HG02970 (cell line): ENCODE data around the gene MVB12B.
"Not testable (repeated sequence)": the region's sequence is repeated elsewhere in the genome, so short reads cannot be mapped to it uniquely, and the experiment has no call there.

Experiments used
- ATAC-seq: cut with Tn5 transposase; IDR thresholded peaks from one replicate; pipeline ENCODE4 v1.9.1; 2021; ENCODE audit warnings: mild to moderate bottlenecking, moderate library complexity, moderate number of reproducible peaks; ENCODE audit not compliant: unreplicated experiment, low FRiP score

MVB12B gene

GRCh38 chr9:126463426-126463825 lies 136.8 kb downstream of the MVB12B start:
- no peak for ATAC-seq

GRCh38 chr9:126464694-126465441 lies 138.2 kb downstream of the MVB12B start:
- ATAC-seq, result no peak

- ATAC-seq, result no peak
These were observed 139.3 kb downstream of the MVB12B start for GRCh38 chr9:126465977-126466376.

- no peak for ATAC-seq
These were observed 141.7 kb downstream of the MVB12B start for GRCh38 chr9:126468141-126468825.

GRCh38 chr9:126470241-126470993 lies 143.8 kb downstream of the MVB12B start:
- ATAC-seq, result no peak

- no peak for ATAC-seq
These were observed 144.5 kb downstream of the MVB12B start for GRCh38 chr9:126471084-126471624.

GRCh38 chr9:126472198-126472947 lies 145.7 kb downstream of the MVB12B start:
- no peak for ATAC-seq

GRCh38 chr9:126472948-126473298 lies 146.3 kb downstream of the MVB12B start:
- ATAC-seq, result no peak

- ATAC-seq, result no peak
These were observed 147.7 kb downstream of the MVB12B start for GRCh38 chr9:126474206-126474765.

- no peak for ATAC-seq
These were observed 148.3 kb downstream of the MVB12B start for GRCh38 chr9:126474786-126475485.

GRCh38 chr9:126475933-126476555 lies 149.4 kb downstream of the MVB12B start:
- no peak for ATAC-seq

GRCh38 chr9:126477432-126477831 lies 150.8 kb downstream of the MVB12B start:
- ATAC-seq, result not testable (repeated sequence)

- ATAC-seq, result no peak
These were observed 151.8 kb downstream of the MVB12B start for GRCh38 chr9:126478216-126478981.

GRCh38 chr9:126479515-126479914 lies 152.9 kb downstream of the MVB12B start:
- no peak for ATAC-seq

- ATAC-seq, result no peak
These were observed 154.2 kb downstream of the MVB12B start for GRCh38 chr9:126480813-126481212.

- ATAC-seq, result no peak
These were observed 155.2 kb downstream of the MVB12B start for GRCh38 chr9:126481862-126482261.

GRCh38 chr9:126482361-126483044 lies 155.9 kb downstream of the MVB12B start:
- ATAC-seq, result no peak
